ENCODE measurements around the gene MYO15A.

The MYO15A gene

GRCh38 chr17:18184143-18185031 lies 75.8 kb downstream of the MYO15A start:
- DNase-seq (ENCODE audit: low read depth in 2 of 3, low spot score in 2 of 3): peak; percentile 17 to 48 (median 30)

- DNase-seq (ENCODE audit: low read depth in 2 of 3, low spot score in 2 of 3): no peak
Measured at GRCh38 chr17:18185391-18185790, 76.8 kb downstream of the MYO15A start.

- DNase-seq (ENCODE audit: low read depth in 2 of 3, low spot score in 2 of 3): no peak
Measured at GRCh38 chr17:18185832-18186626, 77.5 kb downstream of the MYO15A start.

- DNase-seq (ENCODE audit: low read depth in 2 of 3, low spot score in 2 of 3): no peak
Measured at GRCh38 chr17:18186627-18186982, 78.0 kb downstream of the MYO15A start.

- DNase-seq (ENCODE audit: low read depth in 2 of 3, low spot score in 2 of 3): no peak
Measured at GRCh38 chr17:18187226-18187625, 78.7 kb downstream of the MYO15A start.

GRCh38 chr17:18187821-18188761 lies 79.5 kb downstream of the MYO15A start:
- DNase-seq (ENCODE audit: low read depth in 2 of 3, low spot score in 2 of 3): no peak

- no peak for DNase-seq (ENCODE audit: low read depth in 2 of 3, low spot score in 2 of 3)
Measured at GRCh38 chr17:18190628-18191235, 82.2 kb downstream of the MYO15A start.

- no peak for DNase-seq (ENCODE audit: low read depth in 2 of 3, low spot score in 2 of 3)
Measured at GRCh38 chr17:18191236-18191667, 82.7 kb downstream of the MYO15A start.

- DNase-seq (ENCODE audit: low read depth in 2 of 3, low spot score in 2 of 3): no peak
Measured at GRCh38 chr17:18191967-18192366, 83.4 kb downstream of the MYO15A start.

- DNase-seq (ENCODE audit: low read depth in 2 of 3, low spot score in 2 of 3): no peak
Measured at GRCh38 chr17:18194394-18194793, 85.8 kb downstream of the MYO15A start.

GRCh38 chr17:18194804-18195203 lies 86.2 kb downstream of the MYO15A start:
- DNase-seq (ENCODE audit: low read depth in 2 of 3, low spot score in 2 of 3): no peak

GRCh38 chr17:18195246-18195645 lies 86.7 kb downstream of the MYO15A start:
- DNase-seq (ENCODE audit: low read depth in 2 of 3, low spot score in 2 of 3): no peak

- DNase-seq (ENCODE audit: low read depth in 2 of 3, low spot score in 2 of 3): no peak
Measured at GRCh38 chr17:18197535-18198194, 89.1 kb downstream of the MYO15A start.

- no peak for DNase-seq (ENCODE audit: low read depth in 2 of 3, low spot score in 2 of 3)
Measured at GRCh38 chr17:18198530-18198929, 90.0 kb downstream of the MYO15A start.

- no peak for DNase-seq (ENCODE audit: low read depth in 2 of 3, low spot score in 2 of 3)
Measured at GRCh38 chr17:18201108-18201507, 92.6 kb downstream of the MYO15A start.

GRCh38 chr17:18203308-18203707 lies 94.8 kb downstream of the MYO15A start:
- DNase-seq (ENCODE audit: low read depth in 2 of 3, low spot score in 2 of 3): no peak

- DNase-seq (ENCODE audit: low read depth in 2 of 3, low spot score in 2 of 3): no peak
Measured at GRCh38 chr17:18205861-18206260, 97.3 kb downstream of the MYO15A start.

GRCh38 chr17:18206962-18207361 lies 98.4 kb downstream of the MYO15A start:
- no peak for DNase-seq (ENCODE audit: low read depth in 2 of 3, low spot score in 2 of 3)

GRCh38 chr17:18208092-18208491 lies 99.5 kb downstream of the MYO15A start:
- no peak for DNase-seq (ENCODE audit: low read depth in 2 of 3, low spot score in 2 of 3)

- DNase-seq (ENCODE audit: low read depth in 2 of 3, low spot score in 2 of 3): no peak
Measured at GRCh38 chr17:18213666-18214270, 105.2 kb downstream of the MYO15A start.

Data from activated CD8-positive, alpha-beta memory T cell treated with anti-CD3 and anti-CD28 coated beads for 48 hours (primary cell).